Measurements from ENCODE around the gene ANKUB1. TPM values are rescaled to one million over a fixed set of nuclear protein-coding genes. Genes with fewer than 3 reads are reported as not detected.

ANKUB1 gene
- total and polyA plus RNA-seq, 4 donors = not detected

GRCh38 chr3:149801195-149801594, 8.8 kb upstream of the ANKUB1 start:
- ATAC-seq (ENCODE audit: low FRiP score) = no peak
- Histone ChIP-seq H3K4me3 (ENCODE audit: low read length in 2 of 2) (no peak overlapping the region), H3K36me3 (ENCODE audit: control insufficient read depth in 1 of 2, insufficient read depth in 2 of 2, low read length in 1 of 2) (no peaks in the 10 kb centered on the region), H3K27ac (ENCODE audit: low read depth in 1 of 2, low read length in 2 of 2) (no peak overlapping the region), H3K4me1 (ENCODE audit: control insufficient read depth in 1 of 2, insufficient read depth in 2 of 2, low read length in 2 of 2) (no peaks in the 10 kb centered on the region), H3K27me3 (ENCODE audit: control insufficient read depth in 1 of 2, insufficient read depth in 2 of 2, low read length in 1 of 2) (no peaks in the 10 kb centered on the region), H3K9me3 (ENCODE audit: control insufficient read depth, low read length) (no peaks in the 10 kb centered on the region)
- no peak for DNase-seq
- intact Hi-C loops (cut with DNase I) = no loop called here
- whole genome bisulfite sequencing, 2 donors = 81 to 88% methylated on average over 1 of the region's 1 CpG

GRCh38 chr3:149800693-149801092, 8.3 kb upstream of the ANKUB1 start:
- Histone ChIP-seq H3K4me3 (ENCODE audit: low read length in 2 of 2) (no peak overlapping the region), H3K4me1 (ENCODE audit: control insufficient read depth in 1 of 2, insufficient read depth in 2 of 2, low read length in 2 of 2) (no peaks in the 10 kb centered on the region), H3K9me3 (ENCODE audit: control insufficient read depth, low read length) (no peaks in the 10 kb centered on the region), H3K27ac (ENCODE audit: low read depth in 1 of 2, low read length in 2 of 2) (no peak overlapping the region), H3K27me3 (ENCODE audit: control insufficient read depth in 1 of 2, insufficient read depth in 2 of 2, low read length in 1 of 2) (no peaks in the 10 kb centered on the region), H3K36me3 (ENCODE audit: control insufficient read depth in 1 of 2, insufficient read depth in 2 of 2, low read length in 1 of 2) (no peaks in the 10 kb centered on the region)
- DNase-seq (no peak), ATAC-seq (ENCODE audit: low FRiP score) (no peak)
- WGBS, 2 donors = 41 to 44% methylated on average over 8 of the region's 8 CpGs
- intact Hi-C loops (cut with DNase I) = no loop called here

DNA sequence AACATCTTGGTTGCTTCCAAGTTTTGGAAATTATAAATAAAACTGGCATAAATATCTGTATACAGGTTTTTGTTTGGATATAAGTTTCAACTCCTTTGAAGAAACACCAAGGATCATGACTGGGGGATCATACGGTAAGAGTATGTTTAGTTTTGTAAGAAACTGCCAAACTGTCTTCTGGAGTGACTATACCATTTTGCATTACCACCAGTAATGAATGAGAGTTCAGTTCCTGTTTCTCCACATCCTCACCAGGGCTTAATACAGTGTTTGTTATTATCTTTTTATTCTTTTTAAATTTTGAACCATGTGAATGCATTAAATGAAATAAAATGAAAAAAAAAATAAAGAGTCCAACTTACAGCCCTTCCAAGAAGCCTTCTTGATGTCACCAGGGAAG, 3.7 kb upstream of the ANKUB1 start:
- ATAC-seq (ENCODE audit: low FRiP score) = no peak
- H3K36me3 ChIP-seq (ENCODE audit: control insufficient read depth in 1 of 2, insufficient read depth in 2 of 2, low read length in 1 of 2) = no peaks in the 10 kb centered on the region
- H3K27ac ChIP-seq (ENCODE audit: low read depth in 1 of 2, low read length in 2 of 2) = no peak overlapping the region
- no peaks in the 10 kb centered on the region for H3K4me1 ChIP-seq (ENCODE audit: control insufficient read depth in 1 of 2, insufficient read depth in 2 of 2, low read length in 2 of 2)
- no peaks in the 10 kb centered on the region for H3K27me3 ChIP-seq (ENCODE audit: control insufficient read depth in 1 of 2, insufficient read depth in 2 of 2, low read length in 1 of 2)
- DNase-seq = no peak
- H3K9me3 ChIP-seq (ENCODE audit: control insufficient read depth, low read length) = no peaks in the 10 kb centered on the region
- WGBS, 2 donors = 83 to 85% methylated on average over 1 of the region's 1 CpG
- no peak overlapping the region for H3K4me3 ChIP-seq (ENCODE audit: low read length in 2 of 2)
- intact Hi-C loops (cut with DNase I) = no loop called here

- 44 to 53% methylated on average over 3 of the region's 3 CpGs for WGBS, 2 donors
- ATAC-seq (ENCODE audit: low FRiP score) (no peak), DNase-seq (no peak)
- Histone ChIP-seq H3K4me1 (ENCODE audit: control insufficient read depth in 1 of 2, insufficient read depth in 2 of 2, low read length in 2 of 2) (no peaks in the 10 kb centered on the region), H3K36me3 (ENCODE audit: control insufficient read depth in 1 of 2, insufficient read depth in 2 of 2, low read length in 1 of 2) (no peaks in the 10 kb centered on the region), H3K27me3 (ENCODE audit: control insufficient read depth in 1 of 2, insufficient read depth in 2 of 2, low read length in 1 of 2) (no peaks in the 10 kb centered on the region), H3K9me3 (ENCODE audit: control insufficient read depth, low read length) (peaks cover 1% of the 10 kb centered on the region), H3K4me3 (ENCODE audit: low read length in 2 of 2) (no peak overlapping the region), H3K27ac (ENCODE audit: low read depth in 1 of 2, low read length in 2 of 2) (no peak overlapping the region)
- intact Hi-C loops (cut with DNase I) = no loop called here
Measured at GRCh38 chr3:149790698-149791097, 1.7 kb downstream of the ANKUB1 start.

- H3K4me1 ChIP-seq (ENCODE audit: control insufficient read depth in 1 of 2, insufficient read depth in 2 of 2, low read length in 2 of 2) = no peaks in the 10 kb centered on the region
- H3K4me3 ChIP-seq (ENCODE audit: low read length in 2 of 2) = no peak overlapping the region
- no peak overlapping the region for H3K27ac ChIP-seq (ENCODE audit: low read depth in 1 of 2, low read length in 2 of 2)
- H3K9me3 ChIP-seq (ENCODE audit: control insufficient read depth, low read length) = peaks cover 1% of the 10 kb centered on the region
- no peaks in the 10 kb centered on the region for H3K27me3 ChIP-seq (ENCODE audit: control insufficient read depth in 1 of 2, insufficient read depth in 2 of 2, low read length in 1 of 2)
- no peak for ATAC-seq (ENCODE audit: low FRiP score)
- intact Hi-C loops (cut with DNase I) = no loop called here
- H3K36me3 ChIP-seq (ENCODE audit: control insufficient read depth in 1 of 2, insufficient read depth in 2 of 2, low read length in 1 of 2) = no peaks in the 10 kb centered on the region
- WGBS, 2 donors = 83 to 88% methylated on average over 2 of the region's 2 CpGs
- no peak for DNase-seq
Measured at GRCh38 chr3:149790268-149790667, 2.1 kb downstream of the ANKUB1 start.

DNA sequence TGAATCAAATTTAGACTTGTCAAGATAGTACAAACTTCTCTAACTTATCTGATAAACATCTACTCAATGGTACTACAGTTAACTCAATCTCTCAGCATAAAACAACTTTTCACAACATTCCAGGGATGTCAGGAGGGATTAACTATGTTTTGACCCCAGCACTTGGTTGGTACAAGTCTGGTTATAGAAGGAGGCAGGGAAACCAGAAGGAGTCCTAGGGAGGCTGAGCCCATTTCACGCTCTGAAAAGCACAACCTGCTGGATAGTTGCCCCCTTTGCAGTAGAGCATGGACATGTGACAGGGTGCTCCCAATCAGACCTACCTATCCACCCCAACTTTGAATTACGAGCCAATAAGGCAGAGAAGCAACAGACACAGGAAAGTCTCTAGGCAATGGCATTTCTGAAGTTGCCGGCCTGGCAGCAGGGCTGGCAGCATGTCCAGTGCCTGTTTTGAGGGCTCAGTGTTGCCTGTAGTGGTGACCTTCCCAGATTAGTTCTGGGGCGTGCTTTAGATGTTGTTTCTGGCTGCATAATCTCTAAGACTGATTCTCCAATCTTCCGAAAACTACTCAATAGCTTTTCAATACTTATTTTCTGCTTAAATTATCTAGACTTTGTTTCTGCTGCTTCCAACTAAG, 8.2 kb downstream of the ANKUB1 start:
- no peak for ATAC-seq (ENCODE audit: low FRiP score)
- WGBS, 2 donors = 58 to 63% methylated on average over 5 of the region's 5 CpGs

GRCh38 chr3:149783576-149783975, 8.8 kb downstream of the ANKUB1 start:
- intact Hi-C loops (cut with DNase I) = no loop called here
- no peaks in the 10 kb centered on the region for H3K36me3 ChIP-seq (ENCODE audit: control insufficient read depth in 1 of 2, insufficient read depth in 2 of 2, low read length in 1 of 2)
- no peak overlapping the region for H3K27ac ChIP-seq (ENCODE audit: low read depth in 1 of 2, low read length in 2 of 2)
- no peak for DNase-seq
- H3K4me1 ChIP-seq (ENCODE audit: control insufficient read depth in 1 of 2, insufficient read depth in 2 of 2, low read length in 2 of 2) = peaks cover 0 to 6% of the 10 kb centered on the region in 2 donors
- no peaks in the 10 kb centered on the region for H3K27me3 ChIP-seq (ENCODE audit: control insufficient read depth in 1 of 2, insufficient read depth in 2 of 2, low read length in 1 of 2)
- H3K4me3 ChIP-seq (ENCODE audit: low read length in 2 of 2) = no peak overlapping the region
- ATAC-seq (ENCODE audit: low FRiP score) = no peak
- peaks cover 1% of the 10 kb centered on the region for H3K9me3 ChIP-seq (ENCODE audit: control insufficient read depth, low read length)

More for the DNA sequence above, 8.2 kb downstream of the ANKUB1 start:
- Histone ChIP-seq H3K27me3 (ENCODE audit: control insufficient read depth in 1 of 2, insufficient read depth in 2 of 2, low read length in 1 of 2) (no peaks in the 10 kb centered on the region), H3K36me3 (ENCODE audit: control insufficient read depth in 1 of 2, insufficient read depth in 2 of 2, low read length in 1 of 2) (no peaks in the 10 kb centered on the region), H3K9me3 (ENCODE audit: control insufficient read depth, low read length) (peaks cover 1% of the 10 kb centered on the region), H3K4me1 (ENCODE audit: control insufficient read depth in 1 of 2, insufficient read depth in 2 of 2, low read length in 2 of 2) (peaks cover 0 to 6% of the 10 kb centered on the region in 2 donors), H3K4me3 (ENCODE audit: low read length in 2 of 2) (no peak overlapping the region), H3K27ac (ENCODE audit: low read depth in 1 of 2, low read length in 2 of 2) (peak overlapping the region in 1 of 2 donors; percentile 74)
- intact Hi-C loops (cut with DNase I) = no loop called here
- DNase-seq = no peak

DNA sequence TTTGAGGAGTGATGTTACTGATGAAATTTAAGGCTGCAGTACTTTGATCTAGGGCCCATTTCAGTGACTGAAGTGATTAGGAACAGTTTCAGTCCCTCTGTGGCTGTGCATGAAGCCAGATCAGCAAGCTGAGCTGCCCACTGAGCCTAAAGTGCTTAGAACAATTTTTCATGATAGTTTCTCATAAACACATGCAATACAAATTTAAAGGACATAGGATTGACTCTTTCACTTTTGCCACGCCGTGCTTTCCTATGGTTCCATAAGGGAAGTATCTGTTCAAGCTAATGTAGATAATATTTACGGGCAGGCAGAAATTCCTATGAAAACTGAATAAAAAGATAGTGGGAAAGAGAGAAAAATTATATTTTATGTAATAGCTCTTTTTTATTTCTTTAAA, 10.6 kb downstream of the ANKUB1 start:
- H3K27ac ChIP-seq (ENCODE audit: low read depth in 1 of 2, low read length in 2 of 2) = no peak overlapping the region
- no peak for DNase-seq
- intact Hi-C loops (cut with DNase I) = no loop called here
- peaks cover 1% of the 10 kb centered on the region for H3K9me3 ChIP-seq (ENCODE audit: control insufficient read depth, low read length)
- peaks cover 0 to 6% of the 10 kb centered on the region in 2 donors for H3K4me1 ChIP-seq (ENCODE audit: control insufficient read depth in 1 of 2, insufficient read depth in 2 of 2, low read length in 2 of 2)
- no peaks in the 10 kb centered on the region for H3K27me3 ChIP-seq (ENCODE audit: control insufficient read depth in 1 of 2, insufficient read depth in 2 of 2, low read length in 1 of 2)
- 83 to 94% methylated on average over 3 of the region's 3 CpGs for WGBS, 2 donors
- H3K4me3 ChIP-seq (ENCODE audit: low read length in 2 of 2) = no peak overlapping the region
- no peak for ATAC-seq (ENCODE audit: low FRiP score)
- H3K36me3 ChIP-seq (ENCODE audit: control insufficient read depth in 1 of 2, insufficient read depth in 2 of 2, low read length in 1 of 2) = no peaks in the 10 kb centered on the region

DNA sequence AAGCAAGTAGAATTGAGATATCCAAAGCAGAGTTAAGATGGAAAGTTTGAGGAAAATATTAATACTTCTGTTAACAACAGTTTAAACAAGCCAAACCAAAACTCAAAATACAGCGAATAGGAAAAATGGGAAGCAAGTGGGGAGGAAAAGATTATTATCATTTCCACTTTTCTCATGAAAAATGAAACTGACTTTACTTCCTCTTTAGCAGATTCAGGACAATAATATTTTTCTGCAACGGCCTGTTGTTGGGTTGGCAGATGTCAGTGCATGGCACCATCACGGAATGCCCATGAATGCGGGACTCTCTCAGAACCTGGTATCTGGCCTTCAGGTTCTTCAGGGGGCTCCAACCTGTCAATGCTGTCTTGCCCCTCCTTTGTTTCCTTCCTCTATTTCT, 11.1 kb downstream of the ANKUB1 start:
- DNase-seq (no peak), ATAC-seq (ENCODE audit: low FRiP score) (no peak)
- Histone ChIP-seq H3K4me3 (ENCODE audit: low read length in 2 of 2) (no peak overlapping the region), H3K9me3 (ENCODE audit: control insufficient read depth, low read length) (peaks cover 1% of the 10 kb centered on the region), H3K36me3 (ENCODE audit: control insufficient read depth in 1 of 2, insufficient read depth in 2 of 2, low read length in 1 of 2) (no peaks in the 10 kb centered on the region), H3K4me1 (ENCODE audit: control insufficient read depth in 1 of 2, insufficient read depth in 2 of 2, low read length in 2 of 2) (peaks cover 0 to 6% of the 10 kb centered on the region in 2 donors), H3K27ac (ENCODE audit: low read depth in 1 of 2, low read length in 2 of 2) (no peak overlapping the region), H3K27me3 (ENCODE audit: control insufficient read depth in 1 of 2, insufficient read depth in 2 of 2, low read length in 1 of 2) (no peaks in the 10 kb centered on the region)
- WGBS, 2 donors = 86 to 87% methylated on average over 4 of the region's 4 CpGs
- intact Hi-C loops (cut with DNase I) = no loop called here
